Uterus (tissue), 4 donors: Measurements from ENCODE around the gene CNFN. TPM values are rescaled to one million over a fixed set of nuclear protein-coding genes. Genes with fewer than 3 reads are reported as not detected.

Source experiments
- DNase-seq, 2 donors: peaks; one replicate each; pipeline ENCODE4 v3.0.0-alpha.2; 2019 to 2020
- H3K27ac ChIP-seq, 2 donors: fragments of 200-600 bp; sonication (generic); 1 replicate in 1 of 2; 2 replicates in 1 of 2; pipeline ENCODE4 v1.5.1; 2016 to 2018
- H3K27me3 ChIP-seq, 2 donors: fragments of 200-600 bp; sonication (generic); one replicate each; pipeline ENCODE4 v1.5.1; 2018 to 2019; ENCODE audit warnings: control low read depth in 1 of 2
- H3K36me3 ChIP-seq, 2 donors: fragments of 200-600 bp; sonication (generic); one replicate each; pipeline ENCODE4 v1.5.1; 2019; ENCODE audit warnings: control low read depth in 1 of 2
- H3K4me1 ChIP-seq, 2 donors: fragments of 200-600 bp; sonication (generic); one replicate each; pipeline ENCODE4 v1.5.1; 2018 to 2019; ENCODE audit warnings: control low read depth in 1 of 2
- H3K4me3 ChIP-seq, 2 donors: fragments of 200-600 bp; sonication (generic); 1 replicate in 1 of 2; 2 replicates in 1 of 2; pipeline ENCODE4 v1.5.1; 2018 to 2019; ENCODE audit warnings: mild to moderate bottlenecking in 1 of 2
- H3K9me3 ChIP-seq, 2 donors: fragments of 200-600 bp; sonication (generic); one replicate each; pipeline ENCODE4 v1.5.1; 2019; ENCODE audit warnings: control low read depth in 1 of 2
- POLR2A ChIP-seq, 2 donors: fragments of 450-650 bp; IDR thresholded peaks; one replicate each; pipeline ENCODE4 v1.6.1; 2016; ENCODE audit warnings: antibody characterized with exemption in 2 of 2, mild to moderate bottlenecking in 1 of 2, moderate library complexity in 1 of 2
- intact Hi-C: fragments of 100-400 bp; cut with DNase I; formaldehyde crosslinking; loops from one replicate; pipeline ENCODE4 v1.15.1; 2023; ENCODE audit warnings: low total_unique reads
- total RNA-seq, 4 donors: library from RNA; depleted of rRNA in 3 of 4; stranded (reverse); fragments of >200 nt in 3 of 4; gene quantifications; one replicate each; pipeline versions ENCODE4 v1.1.0 to v1.2.4, GENCODE V29; 2014 to 2023
- TF ChIP-seq, protein P1 (sequence below), 4 experiments: fragments of 200-600 bp in 2 of 4; fragments of 450-650 bp in 2 of 4; sonication (generic) in 2 of 4; IDR thresholded peaks; one replicate each; pipeline ENCODE4 v1.5.1; 2016 to 2019; ENCODE audit warnings: antibody characterized with exemption in 4 of 4, mild to moderate bottlenecking in 2 of 4, moderate library complexity in 1 of 4
- donor health status: DM: yes; HTN: yes; CAD: no.

The CNFN gene
- total RNA-seq, 4 donors from 2014 or later: 2.6 TPM; not detected in 3

DNA sequence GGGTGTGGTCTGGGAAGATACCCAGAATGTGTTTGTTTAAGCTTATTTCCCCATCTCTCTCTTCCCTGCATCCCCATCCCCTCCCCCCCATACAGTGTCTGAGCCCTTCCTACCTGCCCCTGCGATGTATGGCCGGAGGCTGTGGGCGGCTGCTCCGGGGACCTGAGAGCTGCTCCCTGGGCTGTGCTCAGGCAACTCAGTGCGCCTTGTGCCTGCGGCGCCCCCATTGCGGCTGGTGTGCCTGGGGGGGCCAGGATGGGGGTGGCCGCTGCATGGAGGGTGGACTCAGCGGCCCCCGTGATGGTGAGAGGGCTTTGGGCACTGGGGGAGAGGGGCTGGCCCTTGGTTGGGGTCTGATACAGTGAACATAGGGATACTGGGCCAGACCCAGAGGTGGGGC, 21.7 kb downstream of the CNFN start:
- Histone ChIP-seq H3K27ac (no peak overlapping the region), H3K4me3 (no peak overlapping the region), H3K36me3 (no peaks in the 10 kb centered on the region), H3K4me1 (no peaks in the 10 kb centered on the region), H3K9me3 (peaks cover 0 to 8% of the 10 kb centered on the region in 2 donors), H3K27me3 (no peaks in the 10 kb centered on the region)
- TF ChIP-seq, protein P1, sequence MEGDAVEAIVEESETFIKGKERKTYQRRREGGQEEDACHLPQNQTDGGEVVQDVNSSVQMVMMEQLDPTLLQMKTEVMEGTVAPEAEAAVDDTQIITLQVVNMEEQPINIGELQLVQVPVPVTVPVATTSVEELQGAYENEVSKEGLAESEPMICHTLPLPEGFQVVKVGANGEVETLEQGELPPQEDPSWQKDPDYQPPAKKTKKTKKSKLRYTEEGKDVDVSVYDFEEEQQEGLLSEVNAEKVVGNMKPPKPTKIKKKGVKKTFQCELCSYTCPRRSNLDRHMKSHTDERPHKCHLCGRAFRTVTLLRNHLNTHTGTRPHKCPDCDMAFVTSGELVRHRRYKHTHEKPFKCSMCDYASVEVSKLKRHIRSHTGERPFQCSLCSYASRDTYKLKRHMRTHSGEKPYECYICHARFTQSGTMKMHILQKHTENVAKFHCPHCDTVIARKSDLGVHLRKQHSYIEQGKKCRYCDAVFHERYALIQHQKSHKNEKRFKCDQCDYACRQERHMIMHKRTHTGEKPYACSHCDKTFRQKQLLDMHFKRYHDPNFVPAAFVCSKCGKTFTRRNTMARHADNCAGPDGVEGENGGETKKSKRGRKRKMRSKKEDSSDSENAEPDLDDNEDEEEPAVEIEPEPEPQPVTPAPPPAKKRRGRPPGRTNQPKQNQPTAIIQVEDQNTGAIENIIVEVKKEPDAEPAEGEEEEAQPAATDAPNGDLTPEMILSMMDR (IDR thresholded peaks at IDR 0.05): no peak
- no peak for TF ChIP-seq POLR2A (IDR thresholded peaks at IDR 0.05)
- no peak for DNase-seq
- intact Hi-C loops: no loop called here

- Histone ChIP-seq H3K36me3 (no peaks in the 10 kb centered on the region), H3K27me3 (no peaks in the 10 kb centered on the region), H3K9me3 (peaks cover 0 to 9% of the 10 kb centered on the region in 2 donors), H3K27ac (no peak overlapping the region), H3K4me3 (no peak overlapping the region), H3K4me1 (no peaks in the 10 kb centered on the region)
- intact Hi-C loops: no loop called here
- TF ChIP-seq, protein P1 (IDR thresholded peaks at IDR 0.05): no peak
- no peak for TF ChIP-seq POLR2A (IDR thresholded peaks at IDR 0.05)
- DNase-seq: no peak
Measured at GRCh38 chr19:42367929-42368328, 22.2 kb downstream of the CNFN start.

DNA sequence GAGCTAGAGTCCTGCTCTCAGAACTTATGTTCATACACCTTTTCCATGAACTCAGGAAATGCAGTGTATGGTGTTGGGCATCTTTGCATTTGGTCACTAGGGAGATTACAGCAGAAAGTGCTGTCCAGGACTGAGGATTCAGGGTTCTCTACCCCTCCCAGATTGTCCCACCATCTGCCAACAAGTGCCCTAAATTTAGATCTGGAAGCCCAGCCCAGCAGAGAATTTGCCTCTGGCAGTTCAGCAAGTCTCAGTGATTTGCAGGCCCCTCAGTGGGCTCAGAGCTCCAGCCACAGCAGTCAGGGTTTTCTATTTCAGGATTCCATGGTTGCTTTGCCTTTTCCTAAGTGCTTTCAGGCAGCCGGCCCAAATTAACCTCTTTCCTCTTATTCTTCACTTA, 23.4 kb downstream of the CNFN start:
- Histone ChIP-seq H3K9me3 (peaks cover 0 to 9% of the 10 kb centered on the region in 2 donors), H3K27ac (no peak overlapping the region), H3K36me3 (no peaks in the 10 kb centered on the region), H3K4me3 (no peak overlapping the region), H3K4me1 (no peaks in the 10 kb centered on the region), H3K27me3 (no peaks in the 10 kb centered on the region)
- intact Hi-C loops: no loop called here
- no peak for DNase-seq
- TF ChIP-seq, protein P1 (IDR thresholded peaks at IDR 0.05): no peak

GRCh38 chr19:42363614-42364346, 26.3 kb downstream of the CNFN start:
- Histone ChIP-seq H3K27ac (no peak overlapping the region), H3K4me3 (no peak overlapping the region), H3K36me3 (no peaks in the 10 kb centered on the region), H3K9me3 (peaks cover 0 to 9% of the 10 kb centered on the region in 2 donors), H3K27me3 (no peaks in the 10 kb centered on the region), H3K4me1 (no peaks in the 10 kb centered on the region)
- intact Hi-C loops: no loop called here
- TF ChIP-seq, protein P1 (IDR thresholded peaks at IDR 0.05): no peak
- no peak for TF ChIP-seq POLR2A (IDR thresholded peaks at IDR 0.05)
- no peak for DNase-seq

GRCh38 chr19:42362891-42363440, 27.1 kb downstream of the CNFN start:
- intact Hi-C loops: no loop called here
- no peak for DNase-seq
- Histone ChIP-seq H3K27me3 (no peaks in the 10 kb centered on the region), H3K4me3 (no peak overlapping the region), H3K36me3 (no peaks in the 10 kb centered on the region), H3K27ac (no peak overlapping the region), H3K4me1 (no peaks in the 10 kb centered on the region), H3K9me3 (peaks cover 0 to 9% of the 10 kb centered on the region in 2 donors)
- TF ChIP-seq POLR2A (IDR thresholded peaks at IDR 0.05): no peak
- TF ChIP-seq, protein P1 (IDR thresholded peaks at IDR 0.05): no peak
